ENCODE results near the gene PRUNE2. TPM values are rescaled to one million over a fixed set of nuclear protein-coding genes. Genes with fewer than 3 reads are reported as not detected.

The PRUNE2 gene
- total and polyA plus RNA-seq, 2 of the 8 experiments (the other 6 are each of a cell fraction or from before 2014, with no cell fraction given) = 5.5 to 13.3 TPM

DNA sequence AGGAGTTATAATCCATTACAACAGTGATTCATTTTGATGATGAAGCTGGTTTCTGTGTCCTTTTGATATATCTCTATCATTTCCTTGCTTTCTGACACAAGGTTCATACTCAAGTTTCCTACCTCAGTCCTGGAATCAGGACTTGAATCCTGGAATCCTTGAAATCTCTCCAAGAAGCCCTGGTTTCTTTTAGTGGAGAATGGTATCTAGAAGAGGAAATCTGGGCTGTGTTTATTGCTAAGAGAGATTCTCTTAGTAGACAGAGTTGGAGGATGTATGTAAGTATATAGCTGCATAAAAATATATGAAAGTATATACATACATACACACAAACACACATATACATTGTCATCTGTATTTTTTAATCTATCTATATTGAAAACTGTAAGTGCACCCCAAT is 332.5 kb downstream of the PRUNE2 start:
- POLR2A ChIA-PET (ENCODE audit: partially characterized antibody) = no interaction called here
- CTCF ChIA-PET (ENCODE audit: partially characterized antibody) = no interaction called here
- no peak for TF ChIP-seq FOSL1 (IDR thresholded peaks at IDR 0.05; ENCODE audit: insufficient read depth, low read depth, low read length)
- TF ChIP-seq, protein P1, sequence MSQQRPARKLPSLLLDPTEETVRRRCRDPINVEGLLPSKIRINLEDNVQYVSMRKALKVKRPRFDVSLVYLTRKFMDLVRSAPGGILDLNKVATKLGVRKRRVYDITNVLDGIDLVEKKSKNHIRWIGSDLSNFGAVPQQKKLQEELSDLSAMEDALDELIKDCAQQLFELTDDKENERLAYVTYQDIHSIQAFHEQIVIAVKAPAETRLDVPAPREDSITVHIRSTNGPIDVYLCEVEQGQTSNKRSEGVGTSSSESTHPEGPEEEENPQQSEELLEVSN (IDR thresholded peaks at IDR 0.05) = no peak

More for the DNA sequence above, 332.5 kb downstream of the PRUNE2 start:
- H3K27ac ChIP-seq (ENCODE audit: low read depth, low read length) = no peak overlapping the region
- H3K56ac ChIP-seq (replicated peaks; ENCODE audit: insufficient read length, low read depth, low read length) = no peak overlapping the region
- H3K36me3 ChIP-seq (ENCODE audit: control insufficient read depth in 2 of 4, insufficient read depth in 4 of 4, low read length in 3 of 4) = no peaks in the 10 kb centered on the region
- no peaks in the 10 kb centered on the region for H4K20me1 ChIP-seq (replicated peaks in 1 of 2; ENCODE audit: control insufficient read depth in 1 of 2, insufficient read depth in 2 of 2, low read length in 2 of 2)
- no peak overlapping the region for H3K9ac ChIP-seq (replicated peaks in 1 of 4; ENCODE audit: extremely low read depth in 1 of 4, low read depth in 3 of 4, low read length in 3 of 4)
- H3K79me2 ChIP-seq (ENCODE audit: control insufficient read depth in 1 of 2, insufficient read depth in 2 of 2, low read length in 2 of 2) = no peaks in the 10 kb centered on the region
- no peak overlapping the region for H4K91ac ChIP-seq (replicated peaks; ENCODE audit: insufficient read length, low read length)
- H2BK12ac ChIP-seq (ENCODE audit: low read depth, low read length) = no peak overlapping the region
- no peak overlapping the region for H3K14ac ChIP-seq (ENCODE audit: insufficient read length)
- FAIRE-seq = no peak
- H2AK5ac ChIP-seq (ENCODE audit: low read depth, low read length) = no peak overlapping the region
- no peak overlapping the region for H2AFZ ChIP-seq (ENCODE audit: low read length)
- H3K4me2 ChIP-seq (ENCODE audit: insufficient read depth in 1 of 2, low read depth in 2 of 2, low read length in 2 of 2) = no peak overlapping the region
- H3K79me1 ChIP-seq (ENCODE audit: low read depth, low read length) = no peaks in the 10 kb centered on the region
- no peak overlapping the region for H2BK5ac ChIP-seq (ENCODE audit: low read depth, low read length)
- H2BK120ac ChIP-seq (replicated peaks; ENCODE audit: low read depth, low read length) = no peak overlapping the region
- H3K4me1 ChIP-seq (replicated peaks in 1 of 4; ENCODE audit: control insufficient read depth in 3 of 4, insufficient read depth in 4 of 4, low read length in 3 of 4) = no peaks in the 10 kb centered on the region
- H2BK15ac ChIP-seq (ENCODE audit: low read length) = no peak overlapping the region
- H4K8ac ChIP-seq (ENCODE audit: extremely low read depth, insufficient read depth, low read length) = no peak overlapping the region
- no peaks in the 10 kb centered on the region for H3K23me2 ChIP-seq (ENCODE audit: low read depth, low read length)
- H2BK20ac ChIP-seq (ENCODE audit: low read length) = no peak overlapping the region
- no peak overlapping the region for H4K5ac ChIP-seq (ENCODE audit: insufficient read length, low read depth, low read length)
- H3K9me3 ChIP-seq (ENCODE audit: insufficient read depth in 2 of 2, low read depth in 1 of 2, low read length in 1 of 2) = 0 out of 4 replicates have a peak, but pooled peaks cover 0 to 4% of the 10 kb centered on the region in 2 experiments
- H3K4me3 ChIP-seq (ENCODE audit: extremely low read depth in 1 of 4, insufficient read depth in 2 of 4, low read depth in 3 of 4, low read length in 4 of 4) = no peak overlapping the region
- H3K4ac ChIP-seq (replicated peaks; ENCODE audit: insufficient read length, low read depth, low read length) = no peak overlapping the region
- H3K18ac ChIP-seq (ENCODE audit: extremely low read depth, low read length) = no peak overlapping the region
- H3K23ac ChIP-seq (ENCODE audit: insufficient read length) = no peak overlapping the region
- no peak for DNase-seq (ENCODE audit: low read depth in 1 of 2, low spot score in 2 of 2)
- H3K27me3 ChIP-seq (replicated peaks in 1 of 4; ENCODE audit: control insufficient read depth in 3 of 4, extremely low read depth in 1 of 4, insufficient read depth in 3 of 4, low read length in 3 of 4) = no peaks in the 10 kb centered on the region

All from H1 (cell line).